ENCODE data around the gene MRPS30. TPM values are rescaled to one million over a fixed set of nuclear protein-coding genes. Genes with fewer than 3 reads are reported as not detected.
"Not testable (repeated sequence)": the region's sequence is repeated elsewhere in the genome, so short reads cannot be mapped to it uniquely, and the experiment has no call there.

The MRPS30 gene
- total RNA-seq, 1 experiment from 2014 or later: 66.6 TPM

DNA sequence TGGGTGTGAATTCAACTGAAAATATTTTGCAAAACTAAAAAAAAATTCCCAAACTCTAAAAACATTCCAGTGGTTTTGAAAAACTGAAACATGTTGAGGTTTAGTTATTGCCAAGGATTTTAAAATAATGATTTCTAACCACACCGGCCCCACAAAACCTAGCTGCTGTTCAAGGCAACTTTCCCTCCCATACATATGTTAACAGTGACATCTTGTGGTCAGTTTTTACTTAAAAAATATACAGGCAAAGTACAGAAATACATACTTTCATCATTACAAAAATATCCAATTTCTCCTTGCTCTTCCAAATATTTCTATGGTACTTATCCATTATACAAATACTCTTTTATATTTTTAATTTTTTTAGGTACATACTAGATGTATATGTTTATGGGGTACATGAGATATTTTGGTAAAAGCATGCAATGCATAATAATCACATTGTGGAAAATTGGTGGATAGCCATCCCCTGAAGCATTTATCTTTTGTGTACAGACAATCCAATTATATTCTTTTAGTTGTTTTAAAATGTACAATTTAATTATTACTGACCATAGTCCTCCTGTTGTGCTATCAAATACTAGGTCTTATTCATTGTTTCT lies 34.4 kb upstream of the MRPS30 start:
- BruUV-seq (replicated peaks): no TSS peak
- intact Hi-C loops (cut with micrococcal nuclease; ENCODE audit: unreplicated experiment): loop anchor here (1.0 to 10.0 kb wide), 4 partner anchors 238 to 1120 kb away; no protein-coding TSS in a partner anchor
- H3K36me3 Mint-ChIP-seq (ENCODE audit: insufficient read depth, unreplicated experiment): no peaks in the 10 kb centered on the region
- DNase-seq: no peak
- no peaks in the 10 kb centered on the region for H3K4me1 Mint-ChIP-seq (ENCODE audit: low read depth, unreplicated experiment)
- no peaks in the 10 kb centered on the region for H3K9me3 Mint-ChIP-seq (ENCODE audit: low read depth, unreplicated experiment)
- H3K27me3 Mint-ChIP-seq (ENCODE audit: unreplicated experiment): no peaks in the 10 kb centered on the region
- H3K27ac Mint-ChIP-seq (ENCODE audit: unreplicated experiment): no peak overlapping the region
- TF ChIP-seq, protein P1, sequence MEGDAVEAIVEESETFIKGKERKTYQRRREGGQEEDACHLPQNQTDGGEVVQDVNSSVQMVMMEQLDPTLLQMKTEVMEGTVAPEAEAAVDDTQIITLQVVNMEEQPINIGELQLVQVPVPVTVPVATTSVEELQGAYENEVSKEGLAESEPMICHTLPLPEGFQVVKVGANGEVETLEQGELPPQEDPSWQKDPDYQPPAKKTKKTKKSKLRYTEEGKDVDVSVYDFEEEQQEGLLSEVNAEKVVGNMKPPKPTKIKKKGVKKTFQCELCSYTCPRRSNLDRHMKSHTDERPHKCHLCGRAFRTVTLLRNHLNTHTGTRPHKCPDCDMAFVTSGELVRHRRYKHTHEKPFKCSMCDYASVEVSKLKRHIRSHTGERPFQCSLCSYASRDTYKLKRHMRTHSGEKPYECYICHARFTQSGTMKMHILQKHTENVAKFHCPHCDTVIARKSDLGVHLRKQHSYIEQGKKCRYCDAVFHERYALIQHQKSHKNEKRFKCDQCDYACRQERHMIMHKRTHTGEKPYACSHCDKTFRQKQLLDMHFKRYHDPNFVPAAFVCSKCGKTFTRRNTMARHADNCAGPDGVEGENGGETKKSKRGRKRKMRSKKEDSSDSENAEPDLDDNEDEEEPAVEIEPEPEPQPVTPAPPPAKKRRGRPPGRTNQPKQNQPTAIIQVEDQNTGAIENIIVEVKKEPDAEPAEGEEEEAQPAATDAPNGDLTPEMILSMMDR (IDR thresholded peaks at IDR 0.05; ENCODE audit: unreplicated experiment): peak; percentile 53
- no peak overlapping the region for H3K4me3 Mint-ChIP-seq (ENCODE audit: low read depth, unreplicated experiment)
- CTCF ChIA-PET: interaction anchor here (0.9 to 1.1 kb wide), 3 partner anchors 238 to 1143 kb away, joined by 3 to 5 read pairs (median 3); no protein-coding TSS in a partner anchor

DNA sequence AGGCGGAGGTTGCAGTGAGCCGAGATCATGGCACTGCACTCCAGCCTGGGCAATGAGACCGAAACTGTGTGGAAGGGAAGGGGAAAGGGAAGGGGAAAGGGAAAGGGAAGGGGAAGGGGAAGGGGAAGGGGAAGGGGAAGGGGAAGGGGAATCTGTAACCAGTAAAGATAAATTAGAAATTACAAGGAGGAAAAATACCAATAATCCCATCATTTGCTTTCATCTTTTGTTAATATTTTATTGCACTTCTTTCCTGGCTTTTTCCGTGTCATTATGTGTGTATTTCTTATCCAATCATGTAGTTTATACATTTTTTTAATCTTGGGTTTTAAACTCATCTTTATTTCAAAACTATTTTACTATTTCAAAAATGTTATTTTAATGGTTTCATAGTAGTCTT lies 29.6 kb upstream of the MRPS30 start:
- Mint-ChIP-seq H3K4me1 (ENCODE audit: low read depth, unreplicated experiment) (no peaks in the 10 kb centered on the region), H3K4me3 (ENCODE audit: low read depth, unreplicated experiment) (no peak overlapping the region), H3K27me3 (ENCODE audit: unreplicated experiment) (no peaks in the 10 kb centered on the region), H3K9me3 (ENCODE audit: low read depth, unreplicated experiment) (no peaks in the 10 kb centered on the region), H3K36me3 (ENCODE audit: insufficient read depth, unreplicated experiment) (no peaks in the 10 kb centered on the region), H3K27ac (ENCODE audit: unreplicated experiment) (no peak overlapping the region)
- BruUV-seq (replicated peaks): no TSS peak
- TF ChIP-seq, protein P1 (IDR thresholded peaks at IDR 0.05; ENCODE audit: unreplicated experiment): no peak
- CTCF ChIA-PET: no interaction called here
- no peak for DNase-seq
- intact Hi-C loops (cut with micrococcal nuclease; ENCODE audit: unreplicated experiment): loop anchor here (10.0 kb wide), 1 partner anchor 1124 kb away; no protein-coding TSS in a partner anchor

DNA sequence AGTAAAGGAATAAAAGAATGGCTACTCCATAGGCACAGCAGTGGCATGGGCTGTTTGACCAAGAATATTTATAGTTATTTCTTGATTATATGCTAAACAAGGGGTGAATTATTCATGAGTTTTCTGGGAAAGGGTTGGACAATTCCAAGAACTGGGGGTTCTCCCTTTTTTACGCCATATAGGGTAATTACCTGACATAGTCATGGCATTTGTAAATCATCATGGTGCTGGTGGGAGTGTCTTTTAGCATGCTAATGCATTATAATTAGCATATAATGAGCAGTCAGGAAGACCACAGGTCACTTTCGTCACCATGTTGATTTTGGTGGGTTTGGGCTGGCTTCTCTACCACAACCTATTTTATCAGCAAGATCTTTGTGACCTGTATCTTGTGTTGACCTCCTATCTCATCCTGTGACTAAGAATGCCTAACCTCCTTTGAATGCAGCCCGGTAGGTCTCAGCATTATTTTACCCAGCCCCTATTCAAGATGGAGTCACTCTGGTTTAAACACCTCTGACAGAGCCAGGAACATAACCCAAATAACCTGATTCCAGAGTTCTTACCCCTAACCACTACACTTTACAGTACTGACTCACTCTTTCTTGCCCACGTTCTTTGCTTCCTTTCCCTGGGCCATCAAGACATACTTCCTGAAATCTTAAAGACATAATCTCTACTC lies 25.0 kb upstream of the MRPS30 start:
- TF ChIP-seq, protein P1 (IDR thresholded peaks at IDR 0.05; ENCODE audit: unreplicated experiment): no peak
- Mint-ChIP-seq H3K4me1 (ENCODE audit: low read depth, unreplicated experiment) (peaks cover 2% of the 10 kb centered on the region), H3K27me3 (ENCODE audit: unreplicated experiment) (no peaks in the 10 kb centered on the region), H3K4me3 (ENCODE audit: low read depth, unreplicated experiment) (no peak overlapping the region), H3K9me3 (ENCODE audit: low read depth, unreplicated experiment) (peaks cover 3% of the 10 kb centered on the region), H3K36me3 (ENCODE audit: insufficient read depth, unreplicated experiment) (no peaks in the 10 kb centered on the region), H3K27ac (ENCODE audit: unreplicated experiment) (no peak overlapping the region)
- no TSS peak for BruUV-seq (replicated peaks)
- CTCF ChIA-PET: no interaction called here
- DNase-seq: no peak
- intact Hi-C loops (cut with micrococcal nuclease; ENCODE audit: unreplicated experiment): no loop called here

GRCh38 chr5:44787731-44788130 lies 21.0 kb upstream of the MRPS30 start:
- Mint-ChIP-seq H3K4me1 (ENCODE audit: low read depth, unreplicated experiment) (peaks cover 15% of the 10 kb centered on the region), H3K27me3 (ENCODE audit: unreplicated experiment) (no peaks in the 10 kb centered on the region), H3K9me3 (ENCODE audit: low read depth, unreplicated experiment) (peaks cover 5% of the 10 kb centered on the region), H3K27ac (ENCODE audit: unreplicated experiment) (no peak overlapping the region), H3K36me3 (ENCODE audit: insufficient read depth, unreplicated experiment) (no peaks in the 10 kb centered on the region), H3K4me3 (ENCODE audit: low read depth, unreplicated experiment) (no peak overlapping the region)
- no peak for DNase-seq
- intact Hi-C loops (cut with micrococcal nuclease; ENCODE audit: unreplicated experiment): no loop called here
- CTCF ChIA-PET: no interaction called here
- TF ChIP-seq, protein P1 (IDR thresholded peaks at IDR 0.05; ENCODE audit: unreplicated experiment): no peak
- BruUV-seq (replicated peaks): no TSS peak

GRCh38 chr5:44789372-44789995 lies 19.3 kb upstream of the MRPS30 start:
- H3K27me3 Mint-ChIP-seq (ENCODE audit: unreplicated experiment); H3K4me3 Mint-ChIP-seq (ENCODE audit: low read depth, unreplicated experiment); intact Hi-C loops (cut with micrococcal nuclease; ENCODE audit: unreplicated experiment); BruUV-seq (replicated peaks); H3K9me3 Mint-ChIP-seq (ENCODE audit: low read depth, unreplicated experiment); H3K36me3 Mint-ChIP-seq (ENCODE audit: insufficient read depth, unreplicated experiment): not testable (repeated sequence)
- Mint-ChIP-seq H3K27ac (ENCODE audit: unreplicated experiment) (peak overlapping the region; percentile 83), H3K4me1 (ENCODE audit: low read depth, unreplicated experiment) (peaks cover 15% of the 10 kb centered on the region)
- CTCF ChIA-PET: interaction anchor here (0.6 kb wide), 1 partner anchor 23 kb away, joined by 3 read pairs; no protein-coding TSS in a partner anchor
- DNase-seq: peak; percentile 30

DNA sequence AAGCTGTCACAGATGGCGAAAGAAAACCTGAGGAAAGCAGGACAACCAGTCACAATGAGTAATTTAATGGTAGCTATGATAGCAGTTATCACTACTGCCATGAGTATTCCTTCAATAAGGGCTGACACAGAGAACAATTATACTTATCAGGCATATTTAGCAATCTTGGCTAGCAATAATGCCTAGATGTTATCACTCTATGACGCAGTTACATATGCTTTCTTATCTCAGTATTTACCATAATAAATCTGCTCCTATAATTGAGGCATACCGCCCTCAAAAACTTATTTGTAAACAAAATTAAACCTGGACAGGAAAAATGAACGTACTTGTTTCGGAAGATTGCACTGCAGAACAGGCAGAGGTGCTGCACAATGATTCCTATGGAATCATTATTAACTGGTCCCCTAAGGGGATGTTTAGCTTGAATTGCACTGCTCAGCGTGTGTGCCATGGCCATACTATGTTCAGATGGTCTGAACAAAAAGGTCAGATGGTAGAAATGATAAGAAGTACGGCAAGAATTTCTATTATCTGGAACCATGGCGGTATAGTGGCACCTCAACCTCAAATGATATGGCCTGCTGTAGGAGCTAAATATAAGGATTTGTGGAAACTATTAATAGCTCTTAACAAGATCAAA lies 16.6 kb upstream of the MRPS30 start:
- H3K4me1 Mint-ChIP-seq (ENCODE audit: low read depth, unreplicated experiment): peaks cover 15% of the 10 kb centered on the region
- H3K36me3 Mint-ChIP-seq (ENCODE audit: insufficient read depth, unreplicated experiment); H3K4me3 Mint-ChIP-seq (ENCODE audit: low read depth, unreplicated experiment); intact Hi-C loops (cut with micrococcal nuclease; ENCODE audit: unreplicated experiment); BruUV-seq (replicated peaks); H3K27ac Mint-ChIP-seq (ENCODE audit: unreplicated experiment); H3K9me3 Mint-ChIP-seq (ENCODE audit: low read depth, unreplicated experiment); DNase-seq; H3K27me3 Mint-ChIP-seq (ENCODE audit: unreplicated experiment): not testable (repeated sequence)
- CTCF ChIA-PET: interaction anchor here (0.6 kb wide), 1 partner anchor 78 kb away, joined by 4 read pairs; no protein-coding TSS in a partner anchor

Measured in Calu3 (cell line).